HepG2 (cell line): ENCODE data around the gene SEC62. TPM values are rescaled to one million over a fixed set of nuclear protein-coding genes. Genes with fewer than 3 reads are reported as not detected.

ENCODE experiments used
- EP300 ChIP-seq, 3 experiments: sonication (generic) in 1 of 3; formaldehyde crosslinking in 1 of 3; IDR thresholded peaks; 2 replicates each; pipeline versions ENCODE4 v1.5.1 to v1.6.1; 2011 to 2020; ENCODE audit warnings: low read depth in 2 of 3, low read length in 2 of 3, borderline replicate concordance in 1 of 3, improper control_type of control experiment in 1 of 3, mild to moderate bottlenecking in 1 of 3, missing genetic modification reagents in 1 of 3, moderate library complexity in 1 of 3
- HNRNPH1 ChIP-seq: fragments of 200-400 bp; formaldehyde crosslinking; optimal IDR thresholded peaks from 2 replicates; pipeline ENCODE3; 2017; ENCODE audit warnings: mild to moderate bottlenecking, low read depth, low read length
- ZFP1 ChIP-seq: IDR thresholded peaks from 2 replicates; pipeline ENCODE4 v1.6.1; 2016
- ZNF282 ChIP-seq: fragments of 450-650 bp; IDR thresholded peaks from 2 replicates; pipeline ENCODE4 v1.6.1; 2018; ENCODE audit not compliant: partially characterized antibody
- ZNF460 ChIP-seq: sonication (generic); formaldehyde crosslinking; IDR thresholded peaks from 2 replicates; pipeline ENCODE4 v1.5.1; 2020; ENCODE audit warnings: missing genetic modification reagents, mild to moderate bottlenecking, borderline replicate concordance
- ZNF674 ChIP-seq: sonication (generic); formaldehyde crosslinking; IDR thresholded peaks from 2 replicates; pipeline ENCODE4 v1.5.0; 2020; ENCODE audit warnings: low read depth, mild to moderate bottlenecking, missing genetic modification reagents
- polyA plus RNA-seq, 8 experiments: library from polyadenylated mRNA; depleted of rRNA in 3 of 8; stranded (reverse) in 7 of 8; unstranded in 1 of 8; fragments of >200 nt; fragmentation: Illumina TruSeq in 4 of 8; extraction: Trizol in 4 of 8; gene quantifications; 2 replicates each; pipeline versions ENCODE4 v1.2.1 to v1.2.3, GENCODE V29; 2011 to 2016; ENCODE audit warnings: low read depth in 4 of 8, missing spikeins in 1 of 8, mixed read lengths in 1 of 8; ENCODE audit not compliant: insufficient read depth in 1 of 8
- total RNA-seq, 5 experiments: library from RNA; depleted of rRNA; stranded (reverse); fragments of >200 nt; fragmentation: Illumina TruSeq; extraction: Trizol; gene quantifications; 2 replicates each; pipeline ENCODE4 v1.2.3, GENCODE V29; 2016; ENCODE audit warnings: low read depth in 1 of 5
- TF ChIP-seq, protein P1 (sequence below): sonication (generic); formaldehyde crosslinking; IDR thresholded peaks from 2 replicates; pipeline ENCODE4; 2020; ENCODE audit warnings: missing genetic modification reagents, mild to moderate bottlenecking, borderline replicate concordance
- TF ChIP-seq, protein P2 (sequence below): sonication (generic); formaldehyde crosslinking; conservative IDR thresholded peaks from 2 replicates; pipeline ENCODE4 v1.8.0; 2022; ENCODE audit warnings: low read depth, missing genetic modification reagents
- TF ChIP-seq, protein P3 (sequence below): IDR thresholded peaks from 2 replicates; pipeline ENCODE4 v1.4.0; 2020; ENCODE audit warnings: mild to moderate bottlenecking, missing genetic modification reagents
- TF ChIP-seq, protein P4 (sequence below): sonication (generic); formaldehyde crosslinking; IDR thresholded peaks from 2 replicates; pipeline ENCODE4 v1.8.0; 2022; ENCODE audit warnings: missing genetic modification reagents, mild to moderate bottlenecking, moderate library complexity, borderline replicate concordance
- TF ChIP-seq, protein P5 (sequence below): sonication (generic); formaldehyde crosslinking; conservative IDR thresholded peaks from 2 replicates; pipeline ENCODE4 v1.4.0; 2020; ENCODE audit warnings: missing genetic modification reagents

The SEC62 gene
- total and polyA plus RNA-seq, 2 of the 13 experiments (the other 11 are each of a cell fraction or from before 2014, with no cell fraction given): 54.0 to 68.7 TPM

DNA sequence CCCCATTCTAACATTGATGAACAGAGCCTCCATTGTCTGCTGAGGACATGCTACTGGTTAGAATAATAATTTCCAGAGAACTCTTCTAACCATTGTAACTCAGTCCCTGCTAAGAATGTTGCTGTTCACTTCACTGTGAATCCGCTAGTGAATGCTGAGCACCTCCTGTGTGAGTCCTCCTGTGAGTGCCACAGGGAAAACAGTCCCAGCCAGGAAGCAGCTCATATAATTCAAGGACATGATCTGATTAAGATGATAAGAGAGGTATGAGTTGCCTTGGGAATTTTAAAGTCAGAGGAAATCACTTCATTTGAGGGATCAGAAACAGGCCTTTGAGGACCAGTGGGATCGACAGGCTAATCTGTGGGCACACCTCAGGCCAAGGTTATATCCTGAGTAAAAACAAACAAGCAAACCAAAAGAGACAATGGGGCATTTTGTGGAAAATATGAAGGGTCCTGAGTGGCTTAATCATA, 37.3 kb downstream of the SEC62 start (continued):
- TF ChIP-seq, protein P1, sequence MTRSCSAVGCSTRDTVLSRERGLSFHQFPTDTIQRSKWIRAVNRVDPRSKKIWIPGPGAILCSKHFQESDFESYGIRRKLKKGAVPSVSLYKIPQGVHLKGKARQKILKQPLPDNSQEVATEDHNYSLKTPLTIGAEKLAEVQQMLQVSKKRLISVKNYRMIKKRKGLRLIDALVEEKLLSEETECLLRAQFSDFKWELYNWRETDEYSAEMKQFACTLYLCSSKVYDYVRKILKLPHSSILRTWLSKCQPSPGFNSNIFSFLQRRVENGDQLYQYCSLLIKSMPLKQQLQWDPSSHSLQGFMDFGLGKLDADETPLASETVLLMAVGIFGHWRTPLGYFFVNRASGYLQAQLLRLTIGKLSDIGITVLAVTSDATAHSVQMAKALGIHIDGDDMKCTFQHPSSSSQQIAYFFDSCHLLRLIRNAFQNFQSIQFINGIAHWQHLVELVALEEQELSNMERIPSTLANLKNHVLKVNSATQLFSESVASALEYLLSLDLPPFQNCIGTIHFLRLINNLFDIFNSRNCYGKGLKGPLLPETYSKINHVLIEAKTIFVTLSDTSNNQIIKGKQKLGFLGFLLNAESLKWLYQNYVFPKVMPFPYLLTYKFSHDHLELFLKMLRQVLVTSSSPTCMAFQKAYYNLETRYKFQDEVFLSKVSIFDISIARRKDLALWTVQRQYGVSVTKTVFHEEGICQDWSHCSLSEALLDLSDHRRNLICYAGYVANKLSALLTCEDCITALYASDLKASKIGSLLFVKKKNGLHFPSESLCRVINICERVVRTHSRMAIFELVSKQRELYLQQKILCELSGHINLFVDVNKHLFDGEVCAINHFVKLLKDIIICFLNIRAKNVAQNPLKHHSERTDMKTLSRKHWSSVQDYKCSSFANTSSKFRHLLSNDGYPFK (CRISPR knock-in tag): no peak
- TF ChIP-seq ZNF674 (CRISPR knock-in tag) (no peak), EP300 (IDR thresholded peaks at IDR 0.05; ENCODE audit: low read depth in 2 of 2, low read length in 2 of 2) (peak in 1 of 2 experiments; percentile 87; a peak in 2 of 4 replicates), EP300 (CRISPR knock-in tag; IDR thresholded peaks at IDR 0.05; ENCODE audit: borderline replicate concordance) (peak; percentile 72), ZFP1 (CRISPR knock-in tag) (0 out of 2 replicates have a peak, but pooled peaks have one; percentile 54), ZNF460 (no peak), HNRNPH1 (no peak), ZNF282 (no peak)
- TF ChIP-seq, protein P2, sequence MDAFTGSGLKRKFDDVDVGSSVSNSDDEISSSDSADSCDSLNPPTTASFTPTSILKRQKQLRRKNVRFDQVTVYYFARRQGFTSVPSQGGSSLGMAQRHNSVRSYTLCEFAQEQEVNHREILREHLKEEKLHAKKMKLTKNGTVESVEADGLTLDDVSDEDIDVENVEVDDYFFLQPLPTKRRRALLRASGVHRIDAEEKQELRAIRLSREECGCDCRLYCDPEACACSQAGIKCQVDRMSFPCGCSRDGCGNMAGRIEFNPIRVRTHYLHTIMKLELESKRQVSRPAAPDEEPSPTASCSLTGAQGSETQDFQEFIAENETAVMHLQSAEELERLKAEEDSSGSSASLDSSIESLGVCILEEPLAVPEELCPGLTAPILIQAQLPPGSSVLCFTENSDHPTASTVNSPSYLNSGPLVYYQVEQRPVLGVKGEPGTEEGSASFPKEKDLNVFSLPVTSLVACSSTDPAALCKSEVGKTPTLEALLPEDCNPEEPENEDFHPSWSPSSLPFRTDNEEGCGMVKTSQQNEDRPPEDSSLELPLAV (CRISPR knock-in tag): no peak
- TF ChIP-seq, protein P3, sequence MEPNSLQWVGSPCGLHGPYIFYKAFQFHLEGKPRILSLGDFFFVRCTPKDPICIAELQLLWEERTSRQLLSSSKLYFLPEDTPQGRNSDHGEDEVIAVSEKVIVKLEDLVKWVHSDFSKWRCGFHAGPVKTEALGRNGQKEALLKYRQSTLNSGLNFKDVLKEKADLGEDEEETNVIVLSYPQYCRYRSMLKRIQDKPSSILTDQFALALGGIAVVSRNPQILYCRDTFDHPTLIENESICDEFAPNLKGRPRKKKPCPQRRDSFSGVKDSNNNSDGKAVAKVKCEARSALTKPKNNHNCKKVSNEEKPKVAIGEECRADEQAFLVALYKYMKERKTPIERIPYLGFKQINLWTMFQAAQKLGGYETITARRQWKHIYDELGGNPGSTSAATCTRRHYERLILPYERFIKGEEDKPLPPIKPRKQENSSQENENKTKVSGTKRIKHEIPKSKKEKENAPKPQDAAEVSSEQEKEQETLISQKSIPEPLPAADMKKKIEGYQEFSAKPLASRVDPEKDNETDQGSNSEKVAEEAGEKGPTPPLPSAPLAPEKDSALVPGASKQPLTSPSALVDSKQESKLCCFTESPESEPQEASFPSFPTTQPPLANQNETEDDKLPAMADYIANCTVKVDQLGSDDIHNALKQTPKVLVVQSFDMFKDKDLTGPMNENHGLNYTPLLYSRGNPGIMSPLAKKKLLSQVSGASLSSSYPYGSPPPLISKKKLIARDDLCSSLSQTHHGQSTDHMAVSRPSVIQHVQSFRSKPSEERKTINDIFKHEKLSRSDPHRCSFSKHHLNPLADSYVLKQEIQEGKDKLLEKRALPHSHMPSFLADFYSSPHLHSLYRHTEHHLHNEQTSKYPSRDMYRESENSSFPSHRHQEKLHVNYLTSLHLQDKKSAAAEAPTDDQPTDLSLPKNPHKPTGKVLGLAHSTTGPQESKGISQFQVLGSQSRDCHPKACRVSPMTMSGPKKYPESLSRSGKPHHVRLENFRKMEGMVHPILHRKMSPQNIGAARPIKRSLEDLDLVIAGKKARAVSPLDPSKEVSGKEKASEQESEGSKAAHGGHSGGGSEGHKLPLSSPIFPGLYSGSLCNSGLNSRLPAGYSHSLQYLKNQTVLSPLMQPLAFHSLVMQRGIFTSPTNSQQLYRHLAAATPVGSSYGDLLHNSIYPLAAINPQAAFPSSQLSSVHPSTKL (CRISPR knock-in tag): peak; percentile 94; the same call in 1 of the 2 replicates
- TF ChIP-seq, protein P4, sequence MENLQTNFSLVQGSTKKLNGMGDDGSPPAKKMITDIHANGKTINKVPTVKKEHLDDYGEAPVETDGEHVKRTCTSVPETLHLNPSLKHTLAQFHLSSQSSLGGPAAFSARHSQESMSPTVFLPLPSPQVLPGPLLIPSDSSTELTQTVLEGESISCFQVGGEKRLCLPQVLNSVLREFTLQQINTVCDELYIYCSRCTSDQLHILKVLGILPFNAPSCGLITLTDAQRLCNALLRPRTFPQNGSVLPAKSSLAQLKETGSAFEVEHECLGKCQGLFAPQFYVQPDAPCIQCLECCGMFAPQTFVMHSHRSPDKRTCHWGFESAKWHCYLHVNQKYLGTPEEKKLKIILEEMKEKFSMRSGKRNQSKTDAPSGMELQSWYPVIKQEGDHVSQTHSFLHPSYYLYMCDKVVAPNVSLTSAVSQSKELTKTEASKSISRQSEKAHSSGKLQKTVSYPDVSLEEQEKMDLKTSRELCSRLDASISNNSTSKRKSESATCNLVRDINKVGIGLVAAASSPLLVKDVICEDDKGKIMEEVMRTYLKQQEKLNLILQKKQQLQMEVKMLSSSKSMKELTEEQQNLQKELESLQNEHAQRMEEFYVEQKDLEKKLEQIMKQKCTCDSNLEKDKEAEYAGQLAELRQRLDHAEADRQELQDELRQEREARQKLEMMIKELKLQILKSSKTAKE: no peak
- TF ChIP-seq, protein P5, sequence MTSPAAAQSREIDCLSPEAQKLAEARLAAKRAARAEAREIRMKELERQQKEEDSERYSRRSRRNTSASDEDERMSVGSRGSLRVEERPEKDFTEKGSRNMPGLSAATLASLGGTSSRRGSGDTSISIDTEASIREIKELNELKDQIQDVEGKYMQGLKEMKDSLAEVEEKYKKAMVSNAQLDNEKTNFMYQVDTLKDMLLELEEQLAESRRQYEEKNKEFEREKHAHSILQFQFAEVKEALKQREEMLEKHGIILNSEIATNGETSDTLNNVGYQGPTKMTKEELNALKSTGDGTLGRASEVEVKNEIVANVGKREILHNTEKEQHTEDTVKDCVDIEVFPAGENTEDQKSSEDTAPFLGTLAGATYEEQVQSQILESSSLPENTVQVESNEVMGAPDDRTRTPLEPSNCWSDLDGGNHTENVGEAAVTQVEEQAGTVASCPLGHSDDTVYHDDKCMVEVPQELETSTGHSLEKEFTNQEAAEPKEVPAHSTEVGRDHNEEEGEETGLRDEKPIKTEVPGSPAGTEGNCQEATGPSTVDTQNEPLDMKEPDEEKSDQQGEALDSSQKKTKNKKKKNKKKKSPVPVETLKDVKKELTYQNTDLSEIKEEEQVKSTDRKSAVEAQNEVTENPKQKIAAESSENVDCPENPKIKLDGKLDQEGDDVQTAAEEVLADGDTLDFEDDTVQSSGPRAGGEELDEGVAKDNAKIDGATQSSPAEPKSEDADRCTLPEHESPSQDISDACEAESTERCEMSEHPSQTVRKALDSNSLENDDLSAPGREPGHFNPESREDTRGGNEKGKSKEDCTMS (CRISPR knock-in tag): no peak
